IPS-18c (cell line): ENCODE measurements around the gene PRKCZ.
"Not testable (repeated sequence)": the region's sequence is repeated elsewhere in the genome, so short reads cannot be mapped to it uniquely, and the experiment has no call there.

Experiments
- H3K4me3 ChIP-seq: 2 replicates; pipeline ENCODE4 v1.7.0; 2013; ENCODE audit warnings: low read depth, mild to moderate bottlenecking, low read length, moderate library complexity; ENCODE audit not compliant: insufficient read depth
- H3K9me3 ChIP-seq: one replicate; pipeline ENCODE4 v1.6.1; 2013; ENCODE audit warnings: mild to moderate bottlenecking, low read length, moderate library complexity; ENCODE audit not compliant: control insufficient read depth, insufficient read depth

PRKCZ gene

GRCh38 chr1:2089051-2089450, 38.8 kb downstream of the PRKCZ start:
- H3K9me3 ChIP-seq = peaks cover 2% of the 10 kb centered on the region
- no peak overlapping the region for H3K4me3 ChIP-seq

- H3K9me3 ChIP-seq = peaks cover 2% of the 10 kb centered on the region
- H3K4me3 ChIP-seq = no peak overlapping the region
Observed at GRCh38 chr1:2090216-2090890, 40.1 kb downstream of the PRKCZ start.

- no peak overlapping the region for H3K4me3 ChIP-seq
- peaks cover 2% of the 10 kb centered on the region for H3K9me3 ChIP-seq
Observed at GRCh38 chr1:2091611-2092604, 41.7 kb downstream of the PRKCZ start.

GRCh38 chr1:2093055-2093454, 42.8 kb downstream of the PRKCZ start:
- Histone ChIP-seq H3K9me3 (peaks cover 2% of the 10 kb centered on the region), H3K4me3 (no peak overlapping the region)

- Histone ChIP-seq H3K9me3 (peaks cover 2% of the 10 kb centered on the region), H3K4me3 (no peak overlapping the region)
Observed at GRCh38 chr1:2093636-2094035, 43.4 kb downstream of the PRKCZ start.

GRCh38 chr1:2094269-2095158, 44.3 kb downstream of the PRKCZ start:
- H3K9me3 ChIP-seq, H3K4me3 ChIP-seq: not testable (repeated sequence)

GRCh38 chr1:2095394-2095793, 45.2 kb downstream of the PRKCZ start:
- Histone ChIP-seq H3K4me3 (no peak overlapping the region), H3K9me3 (peaks cover 2% of the 10 kb centered on the region)

GRCh38 chr1:2095981-2096736, 45.9 kb downstream of the PRKCZ start:
- H3K9me3 ChIP-seq = peaks cover 2% of the 10 kb centered on the region

GRCh38 chr1:2097386-2098300, 47.4 kb downstream of the PRKCZ start:
- Histone ChIP-seq H3K9me3 (peaks cover 4% of the 10 kb centered on the region), H3K4me3 (no peak overlapping the region)

More at GRCh38 chr1:2095981-2096736, 45.9 kb downstream of the PRKCZ start:
- no peak overlapping the region for H3K4me3 ChIP-seq

GRCh38 chr1:2098301-2098698, 48.1 kb downstream of the PRKCZ start:
- Histone ChIP-seq H3K9me3 (peaks cover 4% of the 10 kb centered on the region), H3K4me3 (no peak overlapping the region)

- H3K9me3 ChIP-seq = peaks cover 4% of the 10 kb centered on the region
- no peak overlapping the region for H3K4me3 ChIP-seq
Observed at GRCh38 chr1:2098839-2099785, 48.9 kb downstream of the PRKCZ start.

- peaks cover 4% of the 10 kb centered on the region for H3K9me3 ChIP-seq
- no peak overlapping the region for H3K4me3 ChIP-seq
Observed at GRCh38 chr1:2099886-2100779, 49.9 kb downstream of the PRKCZ start.

GRCh38 chr1:2100780-2101108, 50.5 kb downstream of the PRKCZ start:
- Histone ChIP-seq H3K4me3 (no peak overlapping the region), H3K9me3 (peaks cover 4% of the 10 kb centered on the region)

- Histone ChIP-seq H3K9me3 (peaks cover 4% of the 10 kb centered on the region), H3K4me3 (no peak overlapping the region)
Observed at GRCh38 chr1:2101531-2101930, 51.3 kb downstream of the PRKCZ start.
